Measurements from ENCODE around the gene TNS2. TPM values are rescaled to one million over a fixed set of nuclear protein-coding genes. Genes with fewer than 3 reads are reported as not detected.
A peak's percentile ranks its signal among the peaks of the same experiment; 100 is the strongest.
"Not testable (repeated sequence)": the region's sequence is repeated elsewhere in the genome, so short reads cannot be mapped to it uniquely, and the experiment has no call there.

TNS2 gene
- total RNA-seq, 6 donors from 2014 or later: 99.1 to 703 (median 197) TPM

GRCh38 chr12:53005986-53006809 lies 43.7 kb upstream of the TNS2 start, which contains the start of gene EIF4B:
Gene EIF4B (plus strand): TSS chr12:53006456. CDS start chr12:53006484, 28 bp downstream.
- Histone ChIP-seq H3K36me3 (peaks cover 0 to 5% (median 1%) of the 10 kb centered on the region in 4 donors), H3K9me3 (no peaks in the 10 kb centered on the region), H3K27me3 (no peaks in the 10 kb centered on the region), H3K27ac (peak within 1 kb of the TSS; percentile 90 to 97 (median 92)), H3K4me1 (peaks cover 42 to 53% (median 45%) of the 10 kb centered on the region in 4 donors), H3K4me3 (peak within 1 kb of the TSS; percentile 72 to 86 (median 81))
- 0 to 1% methylated on average over 39 to 54 of the region's 64 CpGs for whole genome bisulfite sequencing, 2 donors
- DNase-seq (peak; percentile 99 to 100), ATAC-seq (ENCODE audit: low FRiP score in 2 of 2) (peak; percentile 98 to 100)
- TF ChIP-seq POLR2AphosphoS5 (IDR thresholded peaks at IDR 0.05): peak in 1 of 2 donors; percentile 80
- TF ChIP-seq POLR2A (IDR thresholded peaks at IDR 0.05): peak in 3 of 4 donors; percentile 19 to 80 (median 63)
- no peak for TF ChIP-seq CTCF (IDR thresholded peaks at IDR 0.05)
- TF ChIP-seq EP300 (IDR thresholded peaks at IDR 0.05): peak in 1 of 4 donors; percentile 85

- 0 to 1% methylated on average over 33 to 37 of the region's 38 CpGs for WGBS, 2 donors
- H3K4me1 ChIP-seq: peaks cover 42 to 57% (median 49%) of the 10 kb centered on the region in 4 donors
- H3K9me3 ChIP-seq: no peaks in the 10 kb centered on the region
- H3K36me3 ChIP-seq: peaks cover 0 to 7% (median 1%) of the 10 kb centered on the region in 4 donors
- TF ChIP-seq POLR2A (IDR thresholded peaks at IDR 0.05) (peak in 1 of 4 donors; percentile 42), CTCF (IDR thresholded peaks at IDR 0.05) (no peak)
- ATAC-seq (ENCODE audit: low FRiP score in 2 of 2) (peak; percentile 78 to 80), DNase-seq (peak; percentile 70 to 94)
- H3K27ac ChIP-seq: peak overlapping the region; percentile 90 to 97 (median 92)
- H3K27me3 ChIP-seq: no peaks in the 10 kb centered on the region
- peak overlapping the region; percentile 72 to 86 (median 81) for H3K4me3 ChIP-seq
Observed at GRCh38 chr12:53006810-53007309, 43.0 kb upstream of the TNS2 start.

DNA sequence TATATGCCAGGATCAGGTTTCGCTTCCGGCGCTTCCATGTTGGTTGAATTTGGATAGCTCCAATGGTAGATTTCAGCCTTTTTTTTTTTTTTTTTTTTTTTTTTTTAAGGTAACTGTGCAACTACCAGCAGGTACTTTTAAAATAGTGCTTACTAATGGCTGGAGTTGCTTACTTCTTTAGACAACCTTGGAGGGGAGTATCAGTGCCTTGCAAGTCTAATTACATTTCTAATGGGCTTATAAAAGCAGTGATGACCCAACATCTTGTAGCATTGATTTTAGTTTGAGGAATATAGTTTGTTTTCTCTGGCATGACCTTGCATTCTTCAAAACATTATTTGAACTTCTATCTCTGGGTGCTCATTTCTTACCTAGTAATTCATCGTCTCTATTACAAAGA lies 42.5 kb upstream of the TNS2 start:
- TF ChIP-seq CTCF (IDR thresholded peaks at IDR 0.05): no peak
- TF ChIP-seq EP300 (IDR thresholded peaks at IDR 0.05): no peak
- no peak for TF ChIP-seq POLR2A (IDR thresholded peaks at IDR 0.05)
- no peaks in the 10 kb centered on the region for H3K27me3 ChIP-seq
- 28 to 39% methylated on average over 3 to 4 of the region's 4 CpGs for WGBS, 2 donors
- peak overlapping the region; percentile 72 to 86 (median 81) for H3K4me3 ChIP-seq
- DNase-seq: no peak
- no peaks in the 10 kb centered on the region for H3K9me3 ChIP-seq
- ATAC-seq (ENCODE audit: low FRiP score in 2 of 2): no peak
- H3K4me1 ChIP-seq: peaks cover 42 to 61% (median 49%) of the 10 kb centered on the region in 4 donors
- H3K36me3 ChIP-seq: peaks cover 0 to 9% (median 1%) of the 10 kb centered on the region in 4 donors
- H3K27ac ChIP-seq: peak overlapping the region in 1 of 4 donors; percentile 97

DNA sequence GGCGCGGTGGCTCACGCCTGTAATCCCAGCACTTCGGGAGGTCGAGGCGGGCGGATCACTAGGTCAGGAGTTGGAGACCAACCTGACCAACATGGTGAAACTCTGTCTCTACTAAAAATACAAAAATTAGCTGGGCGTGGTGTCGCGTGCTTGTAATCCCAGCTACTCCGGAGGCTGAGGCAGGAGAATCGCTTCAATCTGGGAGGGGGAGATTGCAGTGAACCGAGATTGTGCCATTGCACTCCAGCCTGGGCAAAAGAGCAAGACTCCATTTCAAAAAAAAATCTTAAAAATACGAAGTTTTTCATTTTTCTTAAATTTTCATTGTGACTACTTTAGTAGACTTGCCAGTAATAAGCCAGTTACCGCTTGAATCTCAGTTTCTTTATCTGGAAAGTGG lies 41.1 kb upstream of the TNS2 start:
- H3K36me3 ChIP-seq; H3K27ac ChIP-seq; H3K9me3 ChIP-seq; H3K27me3 ChIP-seq; H3K4me3 ChIP-seq; ATAC-seq (ENCODE audit: low FRiP score in 2 of 2): not testable (repeated sequence)
- DNase-seq: peak in 1 of 2 donors; percentile 39
- H3K4me1 ChIP-seq: peaks cover 42 to 61% (median 49%) of the 10 kb centered on the region in 4 donors
- WGBS, 2 donors: 89 to 90% methylated on average over 15 of the region's 15 CpGs

DNA sequence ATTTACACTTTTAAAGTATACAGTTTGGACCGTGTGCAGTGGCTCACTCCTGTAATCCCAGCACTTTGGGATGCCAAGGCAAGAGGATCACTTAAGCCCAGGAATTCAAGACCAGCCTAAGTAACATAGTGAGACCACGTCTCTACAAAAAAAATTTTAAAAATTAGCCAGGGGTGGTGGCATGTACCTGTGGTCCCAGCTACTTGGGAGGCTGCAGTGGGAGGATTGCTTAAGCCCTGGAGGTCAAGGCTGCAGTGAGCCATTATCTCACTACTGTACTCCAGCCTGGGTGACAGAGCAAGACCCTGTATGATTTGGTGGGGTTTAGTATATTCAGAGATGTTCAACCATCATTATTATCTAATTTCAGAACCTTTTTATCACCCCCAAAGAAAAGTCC lies 38.9 kb upstream of the TNS2 start:
- TF ChIP-seq EP300 (IDR thresholded peaks at IDR 0.05) (no peak), POLR2A (IDR thresholded peaks at IDR 0.05) (no peak), POLR2AphosphoS5 (IDR thresholded peaks at IDR 0.05) (no peak), CTCF (IDR thresholded peaks at IDR 0.05) (no peak)
- no peak overlapping the region for H3K4me3 ChIP-seq
- peaks cover 36 to 52% (median 41%) of the 10 kb centered on the region in 4 donors for H3K4me1 ChIP-seq
- DNase-seq (no peak), ATAC-seq (ENCODE audit: low FRiP score in 2 of 2) (no peak)
- WGBS, 2 donors: 72 to 79% methylated on average over 2 of the region's 2 CpGs
- H3K9me3 ChIP-seq: no peaks in the 10 kb centered on the region
- H3K27ac ChIP-seq: no peak overlapping the region
- H3K36me3 ChIP-seq: peaks cover 0 to 9% (median 1%) of the 10 kb centered on the region in 4 donors
- no peaks in the 10 kb centered on the region for H3K27me3 ChIP-seq

Data from upper lobe of left lung (tissue), 6 donors.